Neural progenitor cell (in vitro differentiated cells): ENCODE results near the gene MED13L.
"Not testable (repeated sequence)": the region's sequence is repeated elsewhere in the genome, so short reads cannot be mapped to it uniquely, and the experiment has no call there.

ENCODE experiments used
- EZH2phosphoT487 ChIP-seq: fragments of 200-600 bp; sonication (generic); IDR thresholded peaks from 2 replicates; pipeline ENCODE4 v1.6.1; 2017; ENCODE audit warnings: antibody characterized with exemption
- TF ChIP-seq, protein P1 (sequence below): fragments of 200-600 bp; sonication (generic); IDR thresholded peaks from 2 replicates; pipeline ENCODE4 v1.5.1; 2017; ENCODE audit warnings: antibody characterized with exemption, mild to moderate bottlenecking

DNA sequence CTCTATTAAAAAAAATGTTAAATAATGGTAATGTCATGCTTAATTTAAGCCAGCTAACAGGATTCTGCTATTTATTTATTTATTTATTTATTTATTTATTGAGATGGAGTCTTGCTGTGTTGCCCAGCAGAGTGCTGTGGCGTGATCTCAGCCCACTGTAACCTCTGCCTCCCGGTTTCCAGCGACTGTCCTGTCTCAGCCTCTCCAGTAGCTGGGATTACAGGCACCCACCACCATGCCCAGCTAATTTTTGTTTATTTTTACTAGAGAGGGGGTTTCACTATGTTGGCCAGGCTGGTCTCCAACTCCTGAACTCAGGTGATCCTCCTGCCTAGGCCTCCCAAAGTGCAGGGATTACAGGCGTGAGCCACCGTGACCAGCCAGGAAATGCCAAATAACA, 43.3 kb downstream of the MED13L start:
- TF ChIP-seq, protein P1, sequence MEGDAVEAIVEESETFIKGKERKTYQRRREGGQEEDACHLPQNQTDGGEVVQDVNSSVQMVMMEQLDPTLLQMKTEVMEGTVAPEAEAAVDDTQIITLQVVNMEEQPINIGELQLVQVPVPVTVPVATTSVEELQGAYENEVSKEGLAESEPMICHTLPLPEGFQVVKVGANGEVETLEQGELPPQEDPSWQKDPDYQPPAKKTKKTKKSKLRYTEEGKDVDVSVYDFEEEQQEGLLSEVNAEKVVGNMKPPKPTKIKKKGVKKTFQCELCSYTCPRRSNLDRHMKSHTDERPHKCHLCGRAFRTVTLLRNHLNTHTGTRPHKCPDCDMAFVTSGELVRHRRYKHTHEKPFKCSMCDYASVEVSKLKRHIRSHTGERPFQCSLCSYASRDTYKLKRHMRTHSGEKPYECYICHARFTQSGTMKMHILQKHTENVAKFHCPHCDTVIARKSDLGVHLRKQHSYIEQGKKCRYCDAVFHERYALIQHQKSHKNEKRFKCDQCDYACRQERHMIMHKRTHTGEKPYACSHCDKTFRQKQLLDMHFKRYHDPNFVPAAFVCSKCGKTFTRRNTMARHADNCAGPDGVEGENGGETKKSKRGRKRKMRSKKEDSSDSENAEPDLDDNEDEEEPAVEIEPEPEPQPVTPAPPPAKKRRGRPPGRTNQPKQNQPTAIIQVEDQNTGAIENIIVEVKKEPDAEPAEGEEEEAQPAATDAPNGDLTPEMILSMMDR, result not testable (repeated sequence)
- not testable (repeated sequence) for TF ChIP-seq EZH2phosphoT487
